T-helper 1 cell treated with Interleukin-12 subunit alpha and Interleukin-12 subunit beta and Interleukin-4 antibody, amounts not matched to agents 30 μg/mL and 1 μg/mL, for 36 hours (primary cell): ENCODE data around the gene SLC6A13.
"Not testable (repeated sequence)": the region's sequence is repeated elsewhere in the genome, so short reads cannot be mapped to it uniquely, and the experiment has no call there.

Source experiments
- H3K27ac Mint-ChIP-seq: one replicate; pipeline ENCODE4 v1.8.0; 2021; ENCODE audit warnings: mild to moderate bottlenecking, mixed read lengths
- H3K27me3 Mint-ChIP-seq: one replicate; pipeline ENCODE4 v1.8.0; 2021; ENCODE audit warnings: low read depth, mixed read lengths
- H3K36me3 Mint-ChIP-seq: one replicate; pipeline ENCODE4 v1.8.0; 2021; ENCODE audit warnings: low read depth, mixed read lengths
- H3K4me1 Mint-ChIP-seq: one replicate; pipeline ENCODE4 v1.8.0; 2021; ENCODE audit warnings: low read depth, mixed read lengths
- H3K4me3 Mint-ChIP-seq: one replicate; pipeline ENCODE4 v1.8.0; 2021; ENCODE audit warnings: mild to moderate bottlenecking, moderate library complexity, mixed read lengths
- H3K9me3 Mint-ChIP-seq: one replicate; pipeline ENCODE4 v1.8.0; 2021; ENCODE audit warnings: mixed read lengths

The SLC6A13 gene

GRCh38 chr12:220491-220890 is 42.1 kb downstream of the SLC6A13 start:
- peaks cover 3% of the 10 kb centered on the region for H3K27me3 Mint-ChIP-seq
- H3K4me1 Mint-ChIP-seq = no peaks in the 10 kb centered on the region
- no peaks in the 10 kb centered on the region for H3K36me3 Mint-ChIP-seq
- H3K27ac Mint-ChIP-seq = no peak overlapping the region
- H3K9me3 Mint-ChIP-seq = no peaks in the 10 kb centered on the region
- H3K4me3 Mint-ChIP-seq = no peak overlapping the region

GRCh38 chr12:219891-220352 is 42.7 kb downstream of the SLC6A13 start:
- Mint-ChIP-seq H3K36me3 (no peaks in the 10 kb centered on the region), H3K4me3 (no peak overlapping the region), H3K4me1 (no peaks in the 10 kb centered on the region), H3K9me3 (no peaks in the 10 kb centered on the region), H3K27me3 (peaks cover 3% of the 10 kb centered on the region), H3K27ac (no peak overlapping the region)

- Mint-ChIP-seq H3K27ac (no peak overlapping the region), H3K9me3 (no peaks in the 10 kb centered on the region), H3K4me1 (no peaks in the 10 kb centered on the region), H3K4me3 (no peak overlapping the region), H3K27me3 (peaks cover 3% of the 10 kb centered on the region), H3K36me3 (no peaks in the 10 kb centered on the region)
Measured at GRCh38 chr12:218728-219590, 43.7 kb downstream of the SLC6A13 start.

GRCh38 chr12:218221-218620 is 44.4 kb downstream of the SLC6A13 start:
- Mint-ChIP-seq H3K27me3 (peaks cover 3% of the 10 kb centered on the region), H3K36me3 (no peaks in the 10 kb centered on the region), H3K4me3 (no peak overlapping the region), H3K9me3 (no peaks in the 10 kb centered on the region), H3K27ac (no peak overlapping the region), H3K4me1 (no peaks in the 10 kb centered on the region)

- H3K36me3 Mint-ChIP-seq, H3K4me1 Mint-ChIP-seq, H3K27me3 Mint-ChIP-seq, H3K9me3 Mint-ChIP-seq, H3K4me3 Mint-ChIP-seq, H3K27ac Mint-ChIP-seq: not testable (repeated sequence)
Measured at GRCh38 chr12:217029-217428, 45.6 kb downstream of the SLC6A13 start.

- Mint-ChIP-seq H3K27ac (no peak overlapping the region), H3K4me3 (no peak overlapping the region), H3K36me3 (no peaks in the 10 kb centered on the region), H3K9me3 (no peaks in the 10 kb centered on the region), H3K4me1 (no peaks in the 10 kb centered on the region), H3K27me3 (peaks cover 7% of the 10 kb centered on the region)
Measured at GRCh38 chr12:215116-215515, 47.5 kb downstream of the SLC6A13 start.

- Mint-ChIP-seq H3K4me3 (no peak within 1 kb of the TSS), H3K36me3 (no peaks in the 10 kb centered on the region), H3K4me1 (no peaks in the 10 kb centered on the region), H3K27ac (no peak within 1 kb of the TSS), H3K9me3 (no peaks in the 10 kb centered on the region), H3K27me3 (peaks cover 7% of the 10 kb centered on the region)
Measured at GRCh38 chr12:214003-214741, 48.5 kb downstream of the SLC6A13 start, which contains the start of gene SLC6A12. Gene SLC6A12, minus strand, starts transcription at chr12:214157. Its CDS starts 4,171 bp downstream, at chr12:209986.

- Mint-ChIP-seq H3K4me1 (no peaks in the 10 kb centered on the region), H3K9me3 (no peaks in the 10 kb centered on the region), H3K27me3 (peaks cover 7% of the 10 kb centered on the region), H3K36me3 (no peaks in the 10 kb centered on the region), H3K4me3 (no peak overlapping the region), H3K27ac (no peak overlapping the region)
Measured at GRCh38 chr12:213527-213932, 49.1 kb downstream of the SLC6A13 start.

GRCh38 chr12:212715-213526 is 49.7 kb downstream of the SLC6A13 start:
- Mint-ChIP-seq H3K9me3 (no peaks in the 10 kb centered on the region), H3K27me3 (peaks cover 7% of the 10 kb centered on the region), H3K36me3 (no peaks in the 10 kb centered on the region), H3K27ac (no peak overlapping the region), H3K4me3 (no peak overlapping the region), H3K4me1 (no peaks in the 10 kb centered on the region)

GRCh38 chr12:212415-212714 is 50.3 kb downstream of the SLC6A13 start:
- Mint-ChIP-seq H3K9me3 (no peaks in the 10 kb centered on the region), H3K27me3 (peaks cover 7% of the 10 kb centered on the region), H3K36me3 (no peaks in the 10 kb centered on the region), H3K4me3 (no peak overlapping the region), H3K27ac (no peak overlapping the region), H3K4me1 (no peaks in the 10 kb centered on the region)

- Mint-ChIP-seq H3K36me3 (no peaks in the 10 kb centered on the region), H3K4me1 (no peaks in the 10 kb centered on the region), H3K27ac (no peak overlapping the region)
Measured at GRCh38 chr12:211639-212414, 50.8 kb downstream of the SLC6A13 start.

GRCh38 chr12:211142-211465 is 51.5 kb downstream of the SLC6A13 start:
- Mint-ChIP-seq H3K27ac (no peak overlapping the region), H3K27me3 (peaks cover 7% of the 10 kb centered on the region), H3K4me3 (no peak overlapping the region), H3K4me1 (no peaks in the 10 kb centered on the region), H3K36me3 (no peaks in the 10 kb centered on the region), H3K9me3 (no peaks in the 10 kb centered on the region)

More at GRCh38 chr12:211639-212414, 50.8 kb downstream of the SLC6A13 start:
- H3K27me3 Mint-ChIP-seq = peaks cover 4% of the 10 kb centered on the region
- H3K9me3 Mint-ChIP-seq = no peaks in the 10 kb centered on the region
- no peak overlapping the region for H3K4me3 Mint-ChIP-seq

- H3K4me1 Mint-ChIP-seq = no peaks in the 10 kb centered on the region
- no peak overlapping the region for H3K4me3 Mint-ChIP-seq
- no peaks in the 10 kb centered on the region for H3K36me3 Mint-ChIP-seq
- H3K27ac Mint-ChIP-seq = no peak overlapping the region
- peaks cover 12% of the 10 kb centered on the region for H3K27me3 Mint-ChIP-seq
- H3K9me3 Mint-ChIP-seq = no peaks in the 10 kb centered on the region
Measured at GRCh38 chr12:210277-211141, 52.1 kb downstream of the SLC6A13 start.
